SW 1271 (cell line): ENCODE data around the gene LONRF2.

ENCODE experiments used
- DNase-seq, 2 experiments: peaks; one replicate each; lab custom pipeline; 2025; lab: John Stamatoyannopoulos, UW

LONRF2 gene

DNA sequence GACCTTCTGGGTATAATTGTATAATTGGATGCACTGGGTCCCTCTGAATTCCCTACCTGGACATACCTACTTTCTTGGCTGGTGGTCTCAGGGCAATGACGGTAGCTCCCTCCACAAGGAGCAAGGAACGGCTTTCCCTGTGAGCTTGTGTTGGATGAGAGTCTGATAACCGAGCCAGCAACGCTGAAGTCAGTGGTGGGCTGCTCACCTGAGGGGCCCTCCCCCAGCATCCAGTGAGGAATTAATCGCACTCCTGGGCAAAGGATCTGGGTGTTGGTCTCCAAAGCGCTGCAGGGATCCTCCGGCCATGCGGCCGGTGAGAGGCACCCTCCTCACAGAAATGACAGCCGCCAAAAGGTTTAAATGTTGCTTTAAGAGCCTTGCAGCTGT is 47.1 kb downstream of the LONRF2 start:
- DNase-seq = no peak

GRCh38 chr2:100274566-100275199 is 47.6 kb downstream of the LONRF2 start:
- no peak for DNase-seq

DNA sequence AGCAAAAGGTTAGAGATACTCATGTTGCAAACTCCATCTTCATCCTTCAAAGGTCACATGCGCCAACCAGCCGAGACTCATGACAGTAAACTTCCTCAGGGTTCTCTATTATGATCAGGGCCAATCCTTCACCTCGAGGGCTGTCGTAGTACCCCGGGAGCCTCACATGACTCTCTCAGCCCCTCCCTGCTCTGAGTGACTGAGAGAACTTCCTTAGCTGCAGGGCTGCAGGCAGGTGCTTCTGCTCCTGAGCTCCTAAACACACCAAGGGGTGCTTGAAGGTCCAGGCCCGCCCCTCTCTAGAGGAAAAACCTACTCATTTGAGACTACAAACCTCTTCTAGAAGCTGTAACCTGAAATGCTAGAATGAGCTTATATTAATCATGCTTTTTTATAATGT is 48.2 kb downstream of the LONRF2 start:
- DNase-seq = no peak

- no peak for DNase-seq
These were observed 48.9 kb downstream of the LONRF2 start for GRCh38 chr2:100273387-100273786.

DNA sequence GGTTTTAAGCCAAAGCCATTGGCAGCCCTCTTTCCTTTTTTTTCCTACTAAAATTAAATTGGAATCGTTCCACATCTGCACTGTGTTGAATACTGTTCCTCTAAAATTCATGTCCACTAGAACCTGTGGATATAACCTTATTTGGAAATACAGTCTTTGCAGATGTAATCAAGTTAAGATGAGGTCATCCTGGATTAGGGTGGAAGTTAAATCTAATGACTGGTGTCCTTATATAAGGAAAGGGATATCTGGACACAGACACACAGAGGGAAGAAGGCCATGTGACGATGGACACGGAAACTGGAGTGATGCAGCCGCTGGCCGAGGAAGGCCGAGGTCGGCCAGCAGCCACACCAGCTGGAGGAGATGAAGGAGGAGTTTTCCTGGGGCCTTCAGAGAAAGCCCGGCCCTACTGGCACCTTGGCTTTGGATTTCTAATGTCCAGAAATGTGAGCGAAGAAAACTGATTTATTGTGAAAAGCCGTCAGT is 49.4 kb downstream of the LONRF2 start:
- no peak for DNase-seq

DNA sequence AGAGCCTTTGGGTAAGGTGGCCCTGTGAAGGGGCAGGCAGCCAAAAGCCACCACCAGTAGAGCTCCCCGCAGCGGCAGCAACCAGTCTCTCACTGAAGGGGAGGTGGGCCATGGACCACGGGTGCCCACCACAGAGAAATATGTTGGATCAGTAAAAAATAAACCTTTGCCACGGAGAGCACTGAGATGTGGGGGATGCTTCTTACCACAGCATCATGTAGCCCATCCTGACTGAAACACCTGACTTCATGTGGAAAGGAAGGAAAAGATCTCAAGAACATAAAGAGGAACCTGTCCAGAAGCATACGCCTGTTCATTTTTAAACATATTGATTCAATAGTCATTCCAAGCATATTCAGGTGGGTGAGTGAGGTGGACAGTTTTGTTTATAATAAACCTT is 51.1 kb downstream of the LONRF2 start:
- no peak for DNase-seq

DNA sequence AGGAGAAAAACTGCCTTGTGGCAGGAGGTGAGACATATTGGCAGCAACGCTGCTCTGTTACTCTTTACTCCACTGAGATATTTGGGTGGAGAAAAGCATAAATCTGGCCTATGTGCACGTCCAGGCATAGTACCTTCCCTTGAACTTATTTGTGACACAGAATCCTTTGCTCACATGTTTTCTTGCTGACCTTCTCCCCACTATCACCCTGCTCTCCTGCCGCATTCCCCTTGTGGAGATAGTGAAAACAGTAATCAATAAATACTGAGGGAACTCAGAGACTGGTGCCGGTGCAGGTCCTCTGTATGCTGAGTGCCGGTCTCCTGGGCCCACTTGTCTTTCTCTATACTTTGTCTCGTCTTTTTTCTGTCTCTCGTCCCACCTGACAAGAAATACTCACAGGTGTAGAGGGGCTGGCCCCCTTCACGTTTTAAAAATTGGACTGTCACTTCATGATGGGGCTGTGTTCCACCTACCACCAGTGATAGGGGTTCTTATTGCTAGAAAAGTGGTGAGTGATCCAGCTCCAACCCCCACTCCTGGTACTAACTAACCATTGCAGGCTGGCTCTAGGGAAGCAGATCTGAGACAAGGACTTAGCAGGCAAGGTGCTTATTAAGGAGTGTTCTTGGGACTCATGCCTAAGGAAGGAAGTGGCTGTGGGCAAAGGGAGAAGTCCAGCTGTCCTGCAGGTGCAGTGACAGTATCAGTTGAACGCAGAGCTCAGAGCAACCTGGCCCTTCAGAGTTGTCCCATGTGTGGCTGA is 51.7 kb downstream of the LONRF2 start:
- DNase-seq = no peak

DNA sequence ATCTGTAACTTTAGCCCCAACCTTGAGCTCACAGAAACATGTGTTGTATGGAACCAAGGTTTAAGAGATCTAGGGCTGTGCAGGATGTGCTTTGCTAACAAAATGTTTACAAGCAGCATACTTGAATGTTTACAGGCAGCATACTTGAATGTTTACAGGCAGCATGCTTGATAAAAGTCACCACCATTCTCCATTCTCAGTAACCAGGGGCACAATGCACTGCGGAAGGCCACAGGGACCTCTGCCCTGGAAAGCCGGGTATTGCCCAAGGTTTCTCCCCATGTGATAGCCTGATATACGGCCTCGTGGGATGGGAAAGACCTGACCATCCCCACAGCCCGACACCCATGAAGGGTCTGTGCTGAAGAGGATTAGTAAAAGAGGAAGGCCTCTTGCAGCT is 52.4 kb downstream of the LONRF2 start:
- no peak for DNase-seq

GRCh38 chr2:100268986-100269385 is 53.3 kb downstream of the LONRF2 start:
- no peak for DNase-seq

- no peak for DNase-seq
These were observed 54.5 kb downstream of the LONRF2 start for GRCh38 chr2:100267751-100268150.

- no peak for DNase-seq
These were observed 56.2 kb downstream of the LONRF2 start for GRCh38 chr2:100266126-100266525.

DNA sequence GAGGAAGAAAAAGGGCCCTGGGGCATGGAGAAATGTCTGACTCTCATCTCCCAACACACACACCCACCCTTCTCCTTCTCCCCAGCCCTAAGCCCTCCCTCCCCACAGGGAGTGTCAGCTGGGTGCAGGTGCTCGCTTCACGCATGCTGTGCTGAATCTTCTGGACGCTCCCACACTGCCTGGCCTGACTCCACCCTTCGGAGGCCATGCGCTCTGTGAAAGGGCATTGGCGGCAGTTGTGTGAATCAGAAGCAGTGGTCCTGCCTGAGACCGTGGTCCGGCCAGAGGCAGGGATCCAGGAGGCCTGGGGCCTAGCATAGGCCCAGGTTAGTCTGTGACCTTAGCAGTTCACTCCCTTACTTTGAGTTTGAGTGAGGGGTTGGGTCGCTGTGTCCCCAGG is 57.1 kb downstream of the LONRF2 start:
- no peak for DNase-seq

DNA sequence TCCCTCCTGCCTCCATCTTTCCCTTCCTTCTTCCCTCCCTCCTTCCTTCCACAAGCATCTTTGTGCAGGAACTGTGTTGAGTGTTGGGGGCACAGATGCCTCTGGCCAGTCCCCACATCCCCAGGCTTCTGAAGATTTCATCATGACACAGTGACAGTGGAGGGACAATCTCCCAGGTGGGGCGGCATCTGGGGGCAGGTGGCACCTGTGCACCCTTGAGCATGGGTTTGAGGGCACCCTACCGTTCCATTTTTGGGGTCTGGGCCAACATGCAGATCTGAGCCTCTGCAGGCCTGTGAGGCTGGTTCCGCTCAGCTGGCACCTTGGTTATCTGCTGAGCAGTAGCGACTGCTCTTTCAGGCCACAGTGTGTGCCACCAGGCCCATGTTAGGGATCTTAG is 57.6 kb downstream of the LONRF2 start:
- DNase-seq = no peak

DNA sequence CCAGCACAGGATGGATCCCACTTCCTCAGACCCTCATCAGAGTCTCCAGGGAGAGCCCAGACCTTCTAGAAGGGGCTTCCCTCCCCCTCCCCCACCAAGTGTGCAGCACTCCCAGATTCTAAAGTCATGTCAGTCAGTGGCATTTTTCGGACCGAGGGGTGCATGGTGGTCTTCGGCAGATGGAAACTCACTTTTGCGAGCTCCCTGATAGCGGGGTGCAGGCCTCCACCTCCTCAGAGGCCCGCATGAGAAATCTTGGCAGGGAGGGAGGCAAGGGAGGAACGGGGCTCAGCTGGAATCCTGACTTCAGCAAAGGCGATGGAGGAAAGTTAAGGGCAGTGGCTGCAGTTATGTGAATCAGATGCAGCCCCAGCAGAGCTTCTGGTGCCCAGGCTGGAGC is 58.2 kb downstream of the LONRF2 start:
- no peak for DNase-seq

- DNase-seq = peak; percentile 51 to 67
These were observed 59.6 kb downstream of the LONRF2 start for GRCh38 chr2:100262555-100263320.

GRCh38 chr2:100262046-100262445 is 60.3 kb downstream of the LONRF2 start:
- no peak for DNase-seq

GRCh38 chr2:100260712-100261620 is 61.3 kb downstream of the LONRF2 start:
- peak; percentile 30 to 66 for DNase-seq

DNA sequence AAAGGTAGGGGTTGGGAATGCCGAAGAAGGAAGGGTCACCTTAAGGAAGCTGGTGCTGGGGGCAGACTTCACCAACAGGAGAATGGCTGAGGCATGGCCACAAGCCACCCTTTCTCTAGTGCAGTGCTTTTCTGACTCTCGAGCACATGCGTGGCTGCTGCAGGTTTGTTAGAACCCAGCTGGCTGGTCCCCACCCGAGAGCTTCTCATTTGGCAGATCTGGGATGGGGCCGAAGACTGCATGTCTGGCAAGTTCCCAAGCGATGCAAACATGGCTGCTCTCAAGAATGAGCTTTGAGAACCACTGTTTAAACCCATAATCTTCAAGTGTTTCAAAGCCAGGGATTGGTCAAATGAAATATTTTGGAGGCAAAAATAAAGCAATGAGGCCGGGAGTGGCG is 63.2 kb downstream of the LONRF2 start:
- DNase-seq = no peak

GRCh38 chr2:100257939-100258338 is 64.4 kb downstream of the LONRF2 start:
- DNase-seq = no peak

DNA sequence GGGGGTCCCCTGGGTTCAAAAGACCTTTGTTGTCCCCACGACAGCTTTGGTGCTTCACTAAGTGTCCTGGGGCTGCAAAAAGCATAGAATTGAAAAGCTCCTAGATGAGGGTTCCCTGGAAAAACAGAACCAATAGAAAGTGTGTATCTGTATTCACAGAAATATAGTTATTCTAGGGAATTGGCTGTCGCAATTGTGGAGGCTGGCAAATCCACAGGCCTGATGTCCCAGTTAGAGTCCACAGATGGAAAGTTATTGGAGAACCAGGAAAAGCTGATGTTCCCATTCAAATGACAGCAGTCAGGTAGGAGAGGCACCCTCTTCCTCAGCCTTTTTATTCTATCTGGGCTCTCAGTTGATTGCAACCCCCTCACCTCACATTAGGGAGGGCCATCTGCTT is 65.5 kb downstream of the LONRF2 start:
- DNase-seq = no peak

- DNase-seq = no peak
These were observed 65.9 kb downstream of the LONRF2 start for GRCh38 chr2:100256416-100256815.
